ENCODE measurements around the gene PLXNA1.
A peak's percentile ranks its signal among the peaks of the same experiment; 100 is the strongest.

The PLXNA1 gene

DNA sequence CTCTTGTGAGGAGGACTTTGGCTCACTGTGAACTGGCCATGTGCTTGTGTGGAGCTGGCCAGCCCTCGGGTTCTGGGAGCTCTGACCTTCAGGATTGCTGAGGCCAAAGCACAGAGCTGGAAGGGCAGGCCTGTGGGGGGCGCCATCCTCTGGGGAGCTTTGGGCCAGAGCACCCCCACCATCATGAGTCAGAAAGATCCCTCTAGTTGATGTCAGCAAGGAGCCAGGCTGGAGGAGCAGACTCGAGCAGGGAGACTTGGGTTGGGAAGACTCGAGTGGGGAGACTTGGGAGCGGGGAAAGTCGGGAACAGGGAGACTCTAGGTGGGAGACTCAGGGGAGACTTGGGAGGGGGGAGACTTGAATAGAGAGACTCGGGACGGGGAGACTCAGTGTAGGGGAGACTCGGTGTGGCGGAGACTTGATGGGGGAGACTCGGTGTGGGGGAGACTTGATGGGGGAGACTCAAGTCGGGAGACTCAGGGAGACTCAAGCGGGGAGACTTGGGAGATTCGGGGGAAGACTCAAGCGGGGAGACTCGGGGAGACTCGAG is 37.7 kb upstream of the PLXNA1 start:
- H3K36me3 Mint-ChIP-seq (ENCODE audit: low read depth) = no peaks in the 10 kb centered on the region
- intact Hi-C loops (cut with micrococcal nuclease) = no loop called here
- peak overlapping the region; percentile 43 for H3K27ac Mint-ChIP-seq
- no peak overlapping the region for H3K4me3 Mint-ChIP-seq
- peaks cover 68% of the 10 kb centered on the region for H3K27me3 Mint-ChIP-seq
- no peaks in the 10 kb centered on the region for H3K9me3 Mint-ChIP-seq
- H3K4me1 Mint-ChIP-seq (ENCODE audit: low read depth) = peaks cover 18% of the 10 kb centered on the region

DNA sequence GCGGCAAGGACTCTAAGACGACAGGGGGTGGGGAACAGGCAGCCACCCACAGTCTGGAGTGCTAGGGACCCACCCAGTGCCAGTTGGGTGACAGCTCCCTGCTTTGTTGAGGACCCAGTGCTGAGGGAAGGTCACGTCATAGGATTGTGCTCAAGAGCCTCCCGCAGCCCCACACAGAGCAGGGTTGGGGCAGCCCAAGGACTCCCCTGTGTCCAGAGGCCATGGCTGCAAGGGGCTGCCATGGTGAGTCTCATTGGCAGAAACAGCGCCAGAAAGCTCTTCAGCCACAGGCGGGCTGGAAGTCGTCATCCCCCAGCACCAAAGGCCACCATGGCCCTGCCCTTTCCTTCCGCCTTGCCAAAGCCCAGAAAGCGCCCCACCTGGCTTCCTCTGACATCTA is 37.0 kb upstream of the PLXNA1 start:
- Mint-ChIP-seq H3K4me3 (no peak overlapping the region), H3K9me3 (no peaks in the 10 kb centered on the region), H3K4me1 (ENCODE audit: low read depth) (peaks cover 18% of the 10 kb centered on the region), H3K27ac (no peak overlapping the region), H3K36me3 (ENCODE audit: low read depth) (no peaks in the 10 kb centered on the region), H3K27me3 (peaks cover 64% of the 10 kb centered on the region)
- intact Hi-C loops (cut with micrococcal nuclease) = no loop called here

DNA sequence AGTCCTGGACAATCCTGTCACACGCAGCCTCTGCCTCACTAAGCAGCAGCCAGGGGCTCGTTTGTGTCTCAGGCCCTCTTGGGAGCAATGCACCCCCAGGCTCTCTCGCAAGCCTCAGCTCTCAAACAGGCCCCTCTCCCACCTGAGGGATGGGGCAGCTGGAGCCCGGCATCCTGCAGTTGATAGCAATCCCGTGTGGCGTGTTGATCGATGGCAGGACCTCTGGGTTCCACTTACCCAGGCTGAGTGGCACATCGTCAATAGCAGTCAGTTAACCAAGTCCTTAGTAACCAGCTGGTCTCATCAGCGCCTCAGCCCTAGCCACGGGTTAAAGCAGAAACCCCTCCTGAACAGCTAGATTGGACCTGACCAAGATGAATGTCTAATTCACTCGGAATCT is 36.5 kb upstream of the PLXNA1 start:
- Mint-ChIP-seq H3K9me3 (no peaks in the 10 kb centered on the region), H3K36me3 (ENCODE audit: low read depth) (no peaks in the 10 kb centered on the region), H3K27me3 (peaks cover 61% of the 10 kb centered on the region), H3K4me1 (ENCODE audit: low read depth) (peaks cover 18% of the 10 kb centered on the region), H3K27ac (no peak overlapping the region), H3K4me3 (no peak overlapping the region)
- intact Hi-C loops (cut with micrococcal nuclease) = no loop called here

DNA sequence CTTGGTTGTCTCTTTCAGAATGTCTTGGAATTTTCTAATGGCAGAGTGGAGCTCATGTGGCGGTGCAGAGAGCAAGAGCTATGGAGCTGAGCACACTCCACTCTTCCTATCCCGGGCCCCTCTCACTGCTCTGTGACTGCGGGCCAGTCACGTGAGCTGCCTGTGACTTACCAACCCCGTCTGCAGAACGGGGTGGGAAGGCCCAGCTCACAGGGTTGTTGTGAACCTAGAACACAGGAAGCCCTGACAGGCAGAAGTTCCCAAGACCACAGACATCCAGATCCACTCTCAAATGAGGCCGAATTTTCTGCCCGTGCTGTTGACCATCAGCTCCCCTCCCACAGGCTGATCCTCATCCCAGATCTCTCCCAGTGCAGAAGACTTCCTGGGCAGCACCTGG is 35.5 kb upstream of the PLXNA1 start:
- peaks cover 18% of the 10 kb centered on the region for H3K4me1 Mint-ChIP-seq (ENCODE audit: low read depth)
- H3K4me3 Mint-ChIP-seq = no peak overlapping the region
- H3K9me3 Mint-ChIP-seq = no peaks in the 10 kb centered on the region
- intact Hi-C loops (cut with micrococcal nuclease) = no loop called here
- no peaks in the 10 kb centered on the region for H3K36me3 Mint-ChIP-seq (ENCODE audit: low read depth)
- peaks cover 53% of the 10 kb centered on the region for H3K27me3 Mint-ChIP-seq
- no peak overlapping the region for H3K27ac Mint-ChIP-seq

DNA sequence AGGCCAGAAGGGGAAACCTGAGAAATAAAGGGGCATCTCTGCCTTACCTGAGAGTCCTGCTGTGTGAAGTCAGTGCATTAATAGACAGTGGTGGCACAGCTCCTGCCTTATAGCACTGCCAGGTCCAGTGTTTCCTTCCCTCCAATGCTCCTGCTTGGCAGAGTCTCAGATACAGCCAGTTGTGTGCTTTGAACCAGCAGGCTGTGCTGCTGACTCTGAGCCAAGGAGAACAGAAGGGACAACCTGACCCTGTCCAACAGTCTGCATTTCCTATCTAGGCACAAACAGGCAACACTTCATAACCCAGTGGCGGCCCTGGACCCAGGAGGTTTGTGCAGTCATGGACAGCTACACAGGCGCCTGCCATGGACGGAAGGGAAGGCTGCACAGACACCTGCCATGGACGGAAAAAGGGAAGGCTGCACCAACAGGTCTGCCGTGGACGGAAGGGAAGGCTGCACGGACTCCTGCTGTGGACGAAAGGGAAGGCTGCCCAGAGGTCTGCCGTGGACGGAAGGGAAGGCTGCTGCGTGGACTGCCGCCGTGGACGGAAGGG is 33.9 kb upstream of the PLXNA1 start:
- H3K4me1 Mint-ChIP-seq (ENCODE audit: low read depth) = peaks cover 20% of the 10 kb centered on the region
- peaks cover 46% of the 10 kb centered on the region for H3K27me3 Mint-ChIP-seq
- H3K4me3 Mint-ChIP-seq = no peak overlapping the region
- intact Hi-C loops (cut with micrococcal nuclease) = no loop called here
- H3K27ac Mint-ChIP-seq = no peak overlapping the region
- no peaks in the 10 kb centered on the region for H3K36me3 Mint-ChIP-seq (ENCODE audit: low read depth)
- no peaks in the 10 kb centered on the region for H3K9me3 Mint-ChIP-seq

DNA sequence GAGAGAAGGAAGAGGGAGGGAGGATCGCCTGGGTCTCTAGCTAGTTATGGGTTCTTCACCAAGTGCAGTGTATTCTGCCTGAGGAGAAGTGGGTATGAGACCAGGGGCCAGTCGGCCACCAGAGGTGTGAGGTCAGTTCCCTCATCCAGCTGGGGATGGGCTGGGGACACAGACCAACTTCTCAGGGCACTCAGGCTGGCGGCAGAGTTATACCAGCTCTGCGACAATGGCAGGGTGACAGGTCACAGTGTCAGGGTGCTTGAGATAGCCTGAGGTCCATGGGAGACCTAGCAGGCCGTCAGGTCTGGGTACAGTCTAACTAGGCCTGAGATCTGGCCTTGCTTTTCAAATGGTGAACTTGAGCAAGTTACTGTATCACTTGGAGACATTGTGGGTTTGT is 31.4 kb upstream of the PLXNA1 start:
- Mint-ChIP-seq H3K27me3 (peaks cover 42% of the 10 kb centered on the region), H3K4me3 (no peak overlapping the region), H3K36me3 (ENCODE audit: low read depth) (no peaks in the 10 kb centered on the region), H3K4me1 (ENCODE audit: low read depth) (peaks cover 18% of the 10 kb centered on the region), H3K27ac (no peak overlapping the region), H3K9me3 (no peaks in the 10 kb centered on the region)
- intact Hi-C loops (cut with micrococcal nuclease) = no loop called here

DNA sequence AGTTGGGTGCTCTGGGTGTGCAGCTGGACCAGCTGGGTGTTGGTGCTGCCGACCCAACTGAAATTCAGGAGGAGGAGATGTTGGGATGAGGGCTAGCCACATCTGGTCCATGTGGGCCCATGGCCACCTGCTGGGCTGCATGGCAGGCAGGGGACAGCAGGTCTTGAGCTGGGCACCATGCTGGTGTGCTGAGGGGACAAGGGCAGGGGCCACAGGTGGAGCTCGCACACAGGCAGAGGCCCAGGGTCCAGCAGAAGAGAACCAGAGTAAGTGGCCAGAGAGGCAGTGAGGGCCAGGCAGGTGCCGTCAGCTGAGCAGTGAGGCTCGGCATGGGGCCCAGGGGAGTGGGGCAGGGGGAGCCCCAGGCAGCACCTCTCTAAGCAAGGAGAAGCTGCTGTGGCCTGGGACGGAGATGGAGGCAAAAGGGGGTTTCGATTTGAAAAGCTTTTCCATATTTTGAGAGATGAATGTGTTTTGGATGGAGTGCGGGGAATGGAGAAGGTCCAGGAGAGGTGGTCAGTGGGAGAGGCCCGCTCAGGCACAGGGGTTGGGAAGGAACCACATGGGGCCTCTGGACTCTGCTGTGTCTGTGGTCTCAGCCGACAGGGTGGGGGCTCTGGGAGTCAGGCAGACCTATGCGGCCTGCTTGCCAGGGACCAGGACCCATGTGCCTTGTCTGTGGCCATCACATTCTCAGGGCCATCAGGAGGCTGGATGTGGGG is 30.5 kb upstream of the PLXNA1 start:
- intact Hi-C loops (cut with micrococcal nuclease) = no loop called here
- Mint-ChIP-seq H3K4me1 (ENCODE audit: low read depth) (peaks cover 13% of the 10 kb centered on the region), H3K9me3 (no peaks in the 10 kb centered on the region), H3K27me3 (peaks cover 35% of the 10 kb centered on the region), H3K27ac (no peak overlapping the region), H3K36me3 (ENCODE audit: low read depth) (no peaks in the 10 kb centered on the region), H3K4me3 (no peak overlapping the region)

DNA sequence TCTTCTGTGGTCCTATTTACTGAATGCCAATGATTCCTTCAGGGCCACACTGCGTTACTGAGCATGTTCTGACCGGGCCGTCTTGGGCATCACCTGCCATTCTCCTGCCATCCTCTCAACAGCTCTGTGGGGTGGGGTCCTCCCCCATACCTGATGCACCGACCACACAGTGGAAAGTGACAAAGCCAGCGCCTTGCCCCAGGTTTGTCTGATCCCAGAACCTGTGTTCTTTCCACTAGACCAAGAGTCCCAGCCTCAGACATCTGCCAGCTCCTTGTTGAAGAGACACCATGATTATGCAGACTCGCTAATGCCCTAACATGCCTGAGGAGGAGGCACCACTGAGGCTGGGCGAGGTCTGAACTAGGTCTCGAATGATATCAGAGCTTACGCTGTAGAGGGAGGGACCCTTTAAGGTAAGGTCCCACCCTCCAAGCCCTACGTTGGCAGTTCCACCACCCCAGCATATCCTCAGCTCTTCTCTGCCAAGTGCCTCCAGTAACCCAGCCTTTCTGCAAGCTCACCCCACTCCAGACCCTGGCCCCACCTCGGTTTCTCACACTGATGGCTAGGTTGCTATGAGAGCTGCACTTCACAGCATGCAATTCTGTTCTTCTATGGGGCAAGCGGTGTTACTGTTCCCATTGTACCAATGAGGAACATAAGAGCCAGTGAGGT is 29.8 kb upstream of the PLXNA1 start:
- peaks cover 33% of the 10 kb centered on the region for H3K27me3 Mint-ChIP-seq
- peaks cover 9% of the 10 kb centered on the region for H3K4me1 Mint-ChIP-seq (ENCODE audit: low read depth)
- H3K4me3 Mint-ChIP-seq = no peak overlapping the region
- H3K27ac Mint-ChIP-seq = no peak overlapping the region
- no peaks in the 10 kb centered on the region for H3K9me3 Mint-ChIP-seq
- intact Hi-C loops (cut with micrococcal nuclease) = no loop called here
- H3K36me3 Mint-ChIP-seq (ENCODE audit: low read depth) = no peaks in the 10 kb centered on the region

DNA sequence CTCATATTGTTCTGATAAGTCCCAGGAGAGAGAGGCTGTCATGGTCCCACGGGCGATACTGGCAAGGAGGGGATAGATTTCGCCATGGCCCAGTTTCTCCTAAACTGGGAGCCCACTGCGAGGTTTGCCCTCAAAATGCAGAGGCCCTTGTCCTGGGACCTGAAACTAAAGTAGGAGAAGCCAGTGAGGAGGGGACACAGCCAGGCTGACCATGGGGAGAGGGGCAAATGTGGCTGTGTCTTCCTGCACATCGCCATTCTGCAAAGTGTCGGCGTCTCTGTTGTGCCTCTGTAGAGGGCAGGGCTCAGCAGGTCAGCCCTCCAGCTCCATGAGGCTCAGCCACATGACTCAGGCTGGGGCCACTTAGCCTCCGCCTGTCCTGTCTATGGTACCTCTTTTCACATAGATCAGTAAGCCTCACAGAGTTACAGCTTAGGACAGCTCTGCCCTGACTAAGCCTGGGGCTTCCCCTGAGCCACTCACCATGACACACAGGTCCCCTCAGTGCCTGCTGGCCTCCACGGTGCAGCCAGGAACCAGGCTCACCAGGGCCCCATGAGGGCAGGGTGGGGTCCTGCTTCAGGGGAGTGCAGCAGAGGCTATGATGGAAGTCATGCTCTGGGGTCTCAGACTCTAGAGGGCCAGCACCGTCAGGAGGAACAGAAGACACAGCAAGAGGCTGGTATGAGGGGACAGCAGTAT is 28.6 kb upstream of the PLXNA1 start:
- Mint-ChIP-seq H3K4me3 (no peak overlapping the region), H3K27ac (no peak overlapping the region), H3K9me3 (no peaks in the 10 kb centered on the region), H3K4me1 (ENCODE audit: low read depth) (peaks cover 9% of the 10 kb centered on the region), H3K27me3 (peaks cover 40% of the 10 kb centered on the region), H3K36me3 (ENCODE audit: low read depth) (no peaks in the 10 kb centered on the region)
- intact Hi-C loops (cut with micrococcal nuclease) = no loop called here

DNA sequence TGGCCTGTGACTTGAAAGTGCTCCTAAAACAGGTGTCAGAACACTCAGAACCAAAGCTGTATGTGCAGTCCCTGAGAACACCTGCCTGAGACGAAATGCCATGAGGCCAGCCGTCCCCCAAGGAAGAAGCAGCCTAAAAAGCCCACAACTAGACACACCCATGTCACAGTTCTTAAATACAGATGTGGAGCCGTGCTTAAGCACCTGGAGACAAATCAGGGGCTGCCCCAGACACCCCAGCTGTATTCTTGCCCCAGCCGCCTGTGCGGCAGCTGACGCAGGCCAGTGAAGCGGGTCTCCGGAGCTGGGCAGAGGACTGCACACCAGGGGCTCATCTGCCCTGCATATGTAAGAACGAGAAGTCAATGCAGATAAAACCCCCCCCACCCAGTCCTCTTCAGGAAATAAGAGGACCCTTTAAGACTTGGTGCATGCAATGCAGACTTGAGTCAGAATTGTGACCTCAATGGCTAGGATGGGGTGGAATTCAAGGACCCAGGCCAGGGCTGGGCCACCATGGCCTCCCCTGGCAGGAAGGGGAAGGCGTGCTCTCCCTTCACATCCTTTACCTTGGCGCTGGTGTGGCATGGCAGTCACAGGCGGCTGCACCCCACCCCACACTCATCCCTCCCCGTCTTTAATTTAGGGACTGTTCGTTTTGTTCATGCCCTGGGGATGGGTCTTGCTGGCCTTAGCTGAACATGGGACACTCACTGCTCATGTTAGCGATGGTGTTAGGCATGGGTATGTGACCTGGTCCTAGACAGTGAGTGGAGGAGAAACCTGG is 27.7 kb upstream of the PLXNA1 start:
- Mint-ChIP-seq H3K27ac (no peak overlapping the region), H3K9me3 (no peaks in the 10 kb centered on the region), H3K36me3 (ENCODE audit: low read depth) (no peaks in the 10 kb centered on the region), H3K4me1 (ENCODE audit: low read depth) (peaks cover 10% of the 10 kb centered on the region), H3K4me3 (no peak overlapping the region), H3K27me3 (peaks cover 48% of the 10 kb centered on the region)
- intact Hi-C loops (cut with micrococcal nuclease) = no loop called here

DNA sequence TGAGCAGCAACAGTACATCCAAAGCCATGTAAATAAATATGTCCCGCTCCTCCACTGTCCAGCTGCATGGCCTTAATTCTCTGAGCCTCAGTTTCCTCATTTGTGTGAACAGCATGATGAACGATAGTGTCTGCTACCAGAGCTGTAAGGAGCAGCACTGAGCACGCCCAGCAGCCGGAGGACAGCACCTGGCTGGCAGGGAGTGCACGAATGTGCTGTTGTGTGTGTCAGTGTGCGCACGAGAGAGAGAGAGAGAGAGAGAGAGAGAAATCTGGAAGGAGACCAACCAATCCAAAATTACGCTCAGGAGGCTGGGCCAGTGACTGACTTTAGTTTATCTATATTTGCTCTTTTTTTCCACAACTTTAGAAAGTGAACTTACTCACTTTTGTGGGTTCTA is 26.6 kb upstream of the PLXNA1 start:
- Mint-ChIP-seq H3K4me1 (ENCODE audit: low read depth) (peaks cover 22% of the 10 kb centered on the region), H3K27ac (no peak overlapping the region), H3K9me3 (no peaks in the 10 kb centered on the region), H3K4me3 (no peak overlapping the region), H3K27me3 (peaks cover 55% of the 10 kb centered on the region), H3K36me3 (ENCODE audit: low read depth) (no peaks in the 10 kb centered on the region)
- intact Hi-C loops (cut with micrococcal nuclease) = no loop called here

DNA sequence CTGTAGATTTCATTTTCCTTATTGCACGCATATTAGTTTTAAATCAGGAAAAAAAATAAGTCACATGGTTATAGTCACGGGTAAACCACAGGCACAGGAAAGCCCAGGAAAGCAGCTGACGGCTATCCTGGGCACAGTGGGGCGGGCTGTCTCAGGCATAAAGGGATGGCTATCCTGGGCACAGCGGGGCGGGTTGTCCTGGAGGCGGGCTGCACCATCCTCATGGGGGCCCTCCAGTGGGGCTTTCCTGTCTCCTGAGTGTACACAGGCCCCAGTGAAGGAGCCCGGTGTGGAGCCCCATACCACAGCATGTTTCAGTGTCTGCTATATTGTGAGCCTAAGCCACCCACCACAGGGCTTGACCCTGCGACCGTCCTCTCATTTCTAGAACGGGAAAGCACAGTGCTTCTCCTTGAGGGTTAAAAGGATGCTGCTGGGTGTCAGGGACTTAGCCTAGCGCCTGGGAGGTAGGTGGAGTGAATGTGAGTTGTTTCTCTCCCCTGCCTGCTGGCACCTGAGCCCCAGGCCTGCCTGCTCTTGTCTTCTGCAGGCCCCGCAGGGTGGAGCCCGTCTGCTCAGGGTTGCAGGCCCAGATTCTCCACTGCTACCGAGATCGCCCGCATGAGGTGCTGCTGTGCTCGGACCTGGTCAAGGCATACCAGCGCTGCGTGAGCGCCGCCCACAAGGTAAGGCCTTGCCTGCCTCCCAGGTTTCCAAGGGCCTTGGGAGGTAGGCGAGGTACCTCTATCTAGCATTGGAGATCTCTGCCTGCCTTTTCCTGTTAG is 25.9 kb upstream of the PLXNA1 start:
- H3K4me3 Mint-ChIP-seq = no peak overlapping the region
- no peaks in the 10 kb centered on the region for H3K36me3 Mint-ChIP-seq (ENCODE audit: low read depth)
- H3K4me1 Mint-ChIP-seq (ENCODE audit: low read depth) = peaks cover 29% of the 10 kb centered on the region
- no peaks in the 10 kb centered on the region for H3K9me3 Mint-ChIP-seq
- peaks cover 55% of the 10 kb centered on the region for H3K27me3 Mint-ChIP-seq
- intact Hi-C loops (cut with micrococcal nuclease) = no loop called here
- no peak overlapping the region for H3K27ac Mint-ChIP-seq

All from dendritic cell treated with granulocyte-macrophage colony-stimulating factor and Interleukin-4, amounts not matched to agents 40 ng/mL and 50 ng/mL, for 4 days (primary cell).